ENCODE data around the gene WDFY4. TPM values are rescaled to one million over a fixed set of nuclear protein-coding genes. Genes with fewer than 3 reads are reported as not detected.

The WDFY4 gene
- polyA plus RNA-seq, 6 donors from 2014 or later = 46.5 to 98.0 (median 80.0) TPM

GRCh38 chr10:48778193-48778857, 93.7 kb downstream of the WDFY4 start:
- DNase-seq (no peak), ATAC-seq (ENCODE audit: low read depth in 2 of 2) (no peak)
- Mint-ChIP-seq H3K27me3 (no peaks in the 10 kb centered on the region), H3K9me3 (no peaks in the 10 kb centered on the region), H3K4me3 (no peak overlapping the region), H3K36me3 (peaks cover 17 to 22% of the 10 kb centered on the region in 2 donors), H3K4me1 (peaks cover 2 to 9% (median 3%) of the 10 kb centered on the region in 3 donors), H3K27ac (peak overlapping the region in 3 of 6 donors; percentile 19 to 86 (median 43))

- Mint-ChIP-seq H3K4me3 (no peak overlapping the region), H3K27ac (peak overlapping the region in 1 of 6 donors; percentile 54)
- no peak for DNase-seq
Observed at GRCh38 chr10:48779077-48779476, 94.4 kb downstream of the WDFY4 start.

GRCh38 chr10:48779546-48780152, 95.0 kb downstream of the WDFY4 start:
- Mint-ChIP-seq H3K9me3 (no peaks in the 10 kb centered on the region), H3K4me1 (peaks cover 2 to 9% (median 3%) of the 10 kb centered on the region in 3 donors), H3K4me3 (no peak overlapping the region), H3K36me3 (peaks cover 17 to 22% of the 10 kb centered on the region in 2 donors), H3K27me3 (no peaks in the 10 kb centered on the region), H3K27ac (peak overlapping the region in 3 of 6 donors; percentile 36 to 68 (median 54))
- DNase-seq (no peak), ATAC-seq (ENCODE audit: low read depth in 2 of 2) (no peak)

More at GRCh38 chr10:48779077-48779476, 94.4 kb downstream of the WDFY4 start:
- no peaks in the 10 kb centered on the region for H3K27me3 Mint-ChIP-seq
- H3K36me3 Mint-ChIP-seq = peaks cover 17 to 22% of the 10 kb centered on the region in 2 donors
- no peaks in the 10 kb centered on the region for H3K9me3 Mint-ChIP-seq
- no peak for ATAC-seq (ENCODE audit: low read depth in 2 of 2)
- H3K4me1 Mint-ChIP-seq = peaks cover 2 to 9% (median 3%) of the 10 kb centered on the region in 3 donors

- Mint-ChIP-seq H3K4me1 (peaks cover 2 to 9% (median 3%) of the 10 kb centered on the region in 3 donors), H3K9me3 (no peaks in the 10 kb centered on the region), H3K27me3 (no peaks in the 10 kb centered on the region), H3K36me3 (peaks cover 17 to 22% of the 10 kb centered on the region in 2 donors), H3K4me3 (peak overlapping the region in 1 of 8 donors; percentile 30), H3K27ac (peak overlapping the region in 3 of 6 donors; percentile 6 to 68 (median 32))
- ATAC-seq (ENCODE audit: low read depth in 2 of 2) (no peak), DNase-seq (no peak)
Observed at GRCh38 chr10:48780341-48780740, 95.7 kb downstream of the WDFY4 start.

- H3K9me3 Mint-ChIP-seq = no peaks in the 10 kb centered on the region
- peaks cover 2 to 9% (median 3%) of the 10 kb centered on the region in 3 donors for H3K4me1 Mint-ChIP-seq
Observed at GRCh38 chr10:48782386-48782785, 97.7 kb downstream of the WDFY4 start.

GRCh38 chr10:48784031-48784430, 99.4 kb downstream of the WDFY4 start:
- no peak for ATAC-seq (ENCODE audit: low read depth in 2 of 2)
- Mint-ChIP-seq H3K9me3 (no peaks in the 10 kb centered on the region), H3K27ac (no peak overlapping the region), H3K36me3 (peaks cover 16 to 33% of the 10 kb centered on the region in 2 donors), H3K4me3 (no peak overlapping the region), H3K27me3 (no peaks in the 10 kb centered on the region), H3K4me1 (peaks cover 2 to 9% (median 3%) of the 10 kb centered on the region in 3 donors)
- DNase-seq = no peak

More at GRCh38 chr10:48782386-48782785, 97.7 kb downstream of the WDFY4 start:
- Mint-ChIP-seq H3K4me3 (no peak overlapping the region), H3K27ac (peak overlapping the region in 3 of 6 donors; percentile 10 to 15 (median 14)), H3K36me3 (peaks cover 7 to 25% of the 10 kb centered on the region in 2 donors), H3K27me3 (no peaks in the 10 kb centered on the region)
- no peak for DNase-seq
- ATAC-seq (ENCODE audit: low read depth in 2 of 2) = no peak

GRCh38 chr10:48785796-48786195, 101.1 kb downstream of the WDFY4 start:
- DNase-seq = no peak
- no peak overlapping the region for H3K4me3 Mint-ChIP-seq
- peaks cover 20 to 37% of the 10 kb centered on the region in 2 donors for H3K36me3 Mint-ChIP-seq
- no peaks in the 10 kb centered on the region for H3K9me3 Mint-ChIP-seq
- ATAC-seq (ENCODE audit: low read depth in 2 of 2) = no peak
- H3K27ac Mint-ChIP-seq = peak overlapping the region in 1 of 6 donors; percentile 23
- no peaks in the 10 kb centered on the region for H3K27me3 Mint-ChIP-seq
- peaks cover 2 to 9% (median 3%) of the 10 kb centered on the region in 3 donors for H3K4me1 Mint-ChIP-seq

- peak overlapping the region in 4 of 6 donors; percentile 12 to 60 (median 34) for H3K27ac Mint-ChIP-seq
- H3K27me3 Mint-ChIP-seq = no peaks in the 10 kb centered on the region
- peaks cover 2 to 9% (median 4%) of the 10 kb centered on the region in 3 donors for H3K4me1 Mint-ChIP-seq
- no peak for ATAC-seq (ENCODE audit: low read depth in 2 of 2)
- no peaks in the 10 kb centered on the region for H3K9me3 Mint-ChIP-seq
- no peak for DNase-seq
- no peak overlapping the region for H3K4me3 Mint-ChIP-seq
- peaks cover 21 to 41% of the 10 kb centered on the region in 2 donors for H3K36me3 Mint-ChIP-seq
Observed at GRCh38 chr10:48786606-48787282, 102.1 kb downstream of the WDFY4 start.

- no peaks in the 10 kb centered on the region for H3K27me3 Mint-ChIP-seq
- ATAC-seq (ENCODE audit: low read depth in 2 of 2) (no peak), DNase-seq (no peak)
- peaks cover 27 to 41% of the 10 kb centered on the region in 2 donors for H3K36me3 Mint-ChIP-seq
- H3K4me1 Mint-ChIP-seq = peaks cover 0 to 6% (median 0%) of the 10 kb centered on the region in 3 donors
- H3K27ac Mint-ChIP-seq = no peak overlapping the region
- no peak overlapping the region for H3K4me3 Mint-ChIP-seq
- no peaks in the 10 kb centered on the region for H3K9me3 Mint-ChIP-seq
Observed at GRCh38 chr10:48788554-48788953, 103.9 kb downstream of the WDFY4 start.

- Mint-ChIP-seq H3K4me1 (peaks cover 0 to 6% (median 0%) of the 10 kb centered on the region in 3 donors), H3K9me3 (no peaks in the 10 kb centered on the region), H3K4me3 (no peak overlapping the region), H3K27me3 (no peaks in the 10 kb centered on the region), H3K27ac (peak overlapping the region in 5 of 6 donors; percentile 21 to 90 (median 63)), H3K36me3 (peaks cover 27 to 41% of the 10 kb centered on the region in 2 donors)
- no peak for DNase-seq
- ATAC-seq (ENCODE audit: low read depth in 2 of 2) = no peak
Observed at GRCh38 chr10:48789486-48790456, 105.1 kb downstream of the WDFY4 start.

- no peak overlapping the region for H3K4me3 Mint-ChIP-seq
- H3K27ac Mint-ChIP-seq = peak overlapping the region in 1 of 6 donors; percentile 10
- peaks cover 0 to 6% (median 0%) of the 10 kb centered on the region in 3 donors for H3K4me1 Mint-ChIP-seq
- H3K9me3 Mint-ChIP-seq = no peaks in the 10 kb centered on the region
- ATAC-seq (ENCODE audit: low read depth in 2 of 2) (no peak), DNase-seq (no peak)
- peaks cover 27 to 41% of the 10 kb centered on the region in 2 donors for H3K36me3 Mint-ChIP-seq
- no peaks in the 10 kb centered on the region for H3K27me3 Mint-ChIP-seq
Observed at GRCh38 chr10:48790457-48791044, 105.9 kb downstream of the WDFY4 start.

GRCh38 chr10:48791267-48791928, 106.7 kb downstream of the WDFY4 start:
- Mint-ChIP-seq H3K4me1 (peaks cover 0 to 6% (median 0%) of the 10 kb centered on the region in 3 donors), H3K27ac (peak overlapping the region in 2 of 6 donors; percentile 60 to 81), H3K9me3 (no peaks in the 10 kb centered on the region), H3K36me3 (peaks cover 27 to 41% of the 10 kb centered on the region in 2 donors), H3K4me3 (no peak overlapping the region), H3K27me3 (no peaks in the 10 kb centered on the region)
- DNase-seq = no peak
- ATAC-seq (ENCODE audit: low read depth in 2 of 2) = no peak
